A673 (cell line): Measurements from ENCODE around the gene PEA15. TPM values are rescaled to one million over a fixed set of nuclear protein-coding genes. Genes with fewer than 3 reads are reported as not detected.

Experiments
- total RNA-seq: library from RNA; stranded (reverse); gene quantifications from 2 replicates; pipeline ENCODE4 v1.2.3, GENCODE V29; 2021

The PEA15 gene
- total RNA-seq, 1 experiment from 2014 or later, result 87.7 TPM

Other genes starting within 250 kb of the PEA15 start
- 4.6 and 5.3 TPM in 2 replicates for gene PIGM, start 173.4 kb upstream of the PEA15 start, total RNA-seq
- not detected in 2 replicates for gene KCNJ10, start 135.2 kb upstream of the PEA15 start, total RNA-seq
- gene KCNJ9, start 123.8 kb upstream of the PEA15 start, total RNA-seq, result not detected in 2 replicates
- gene IGSF8, start 106.8 kb upstream of the PEA15 start, total RNA-seq, result 14.0 and 18.1 TPM in 2 replicates
- gene ATP1A2, start 89.6 kb upstream of the PEA15 start, total RNA-seq, result not detected in 2 replicates
- gene ATP1A4, start 53.8 kb upstream of the PEA15 start, total RNA-seq, result not detected in 2 replicates
- not detected in 2 replicates for gene CASQ1, start 14.8 kb upstream of the PEA15 start, total RNA-seq
- 108 and 115 TPM in 2 replicates for gene DCAF8, start 57.2 kb downstream of the PEA15 start, total RNA-seq
- gene PEX19, start 79.7 kb downstream of the PEA15 start, total RNA-seq, result 67.0 and 69.1 TPM in 2 replicates
- gene COPA, start 137.9 kb downstream of the PEA15 start, total RNA-seq, result 134 and 166 TPM in 2 replicates
- 58.0 and 64.6 TPM in 2 replicates for gene NCSTN, start 138.0 kb downstream of the PEA15 start, total RNA-seq
- 0.43 and 0.55 TPM in 2 replicates for gene NHLH1, start 161.7 kb downstream of the PEA15 start, total RNA-seq
- gene VANGL2, start 195.2 kb downstream of the PEA15 start, total RNA-seq, result 20.9 and 22.7 TPM in 2 replicates